DND-41 (cell line): ENCODE results near the gene UVSSA.

Experiments used
- ATAC-seq: fragments of 200-7000 bp; cut with Tn5 transposase; 3 replicates; pipeline ENCODE4 v1.9.1; 2021; ENCODE audit warnings: low read depth; ENCODE audit not compliant: insufficient read depth
- DNase-seq: peaks from one replicate; pipeline ENCODE4 v3.0.0-alpha.2; 2020
- H2AFZ ChIP-seq: 2 replicates; pipeline ENCODE4 v1.6.0; 2012; ENCODE audit warnings: low read depth, low read length
- H3K27ac ChIP-seq: 2 replicates; pipeline ENCODE4 v1.5.1; 2012; ENCODE audit warnings: low read length, inconsistent platforms
- H3K27me3 ChIP-seq: fragments of 200-600 bp; sonication (generic); 2 replicates; pipeline ENCODE4 v1.6.0; 2012; ENCODE audit warnings: low read length, mild to moderate bottlenecking, inconsistent platforms; ENCODE audit not compliant: insufficient read depth, poor library complexity
- H3K36me3 ChIP-seq: 2 replicates; pipeline ENCODE4 v1.5.1; 2012; ENCODE audit warnings: low read length, inconsistent platforms; ENCODE audit not compliant: insufficient read depth
- H3K4me1 ChIP-seq: 2 replicates; pipeline ENCODE4 v1.5.1; 2012; ENCODE audit warnings: mild to moderate bottlenecking, low read length; ENCODE audit not compliant: insufficient read depth
- H3K4me2 ChIP-seq: 2 replicates; pipeline ENCODE4 v1.6.0; 2012; ENCODE audit warnings: mild to moderate bottlenecking, moderate library complexity, low read length, inconsistent platforms; ENCODE audit not compliant: insufficient read depth
- H3K4me3 ChIP-seq, 2 experiments: fragments of 200-600 bp in 1 of 2; shearing (Covaris generic) in 1 of 2; 2 replicates each; pipeline ENCODE4 v1.5.1; 2012 to 2016; ENCODE audit warnings: inconsistent platforms in 2 of 2, low read length in 2 of 2, mild to moderate bottlenecking in 2 of 2, low read depth in 1 of 2, moderate library complexity in 1 of 2
- H3K79me2 ChIP-seq: 2 replicates; pipeline ENCODE4 v1.6.0; 2012; ENCODE audit warnings: low read length, inconsistent platforms; ENCODE audit not compliant: insufficient read depth
- H3K9ac ChIP-seq: 2 replicates; pipeline ENCODE4 v1.6.0; 2012; ENCODE audit warnings: low read depth, mild to moderate bottlenecking, inconsistent platforms, low read length, moderate library complexity
- H3K9me3 ChIP-seq: 2 replicates; pipeline ENCODE4 v1.5.1; 2012; ENCODE audit warnings: low read length, moderate library complexity, mild to moderate bottlenecking, inconsistent platforms; ENCODE audit not compliant: insufficient read depth, severe bottlenecking
- H4K20me1 ChIP-seq: 2 replicates; pipeline ENCODE4 v1.6.0; 2012; ENCODE audit warnings: low read length; ENCODE audit not compliant: insufficient read depth
- EZH2 ChIP-seq: IDR thresholded peaks from 3 replicates; pipeline ENCODE4 v1.6.1; 2012; ENCODE audit warnings: borderline replicate concordance, low read depth, mild to moderate bottlenecking, moderate library complexity, low read length, inconsistent platforms; ENCODE audit not compliant: severe bottlenecking
- TF ChIP-seq, protein P1 (sequence below): IDR thresholded peaks from 2 replicates; pipeline ENCODE4 v1.5.1; 2012; ENCODE audit warnings: borderline replicate concordance, low read length, moderate library complexity, mild to moderate bottlenecking; ENCODE audit not compliant: poor library complexity, severe bottlenecking; ENCODE audit errors: extremely low read depth

Gene UVSSA

GRCh38 chr4:1360423-1361283 is 13.6 kb downstream of the UVSSA start:
- no peak for TF ChIP-seq EZH2
- TF ChIP-seq, protein P1, sequence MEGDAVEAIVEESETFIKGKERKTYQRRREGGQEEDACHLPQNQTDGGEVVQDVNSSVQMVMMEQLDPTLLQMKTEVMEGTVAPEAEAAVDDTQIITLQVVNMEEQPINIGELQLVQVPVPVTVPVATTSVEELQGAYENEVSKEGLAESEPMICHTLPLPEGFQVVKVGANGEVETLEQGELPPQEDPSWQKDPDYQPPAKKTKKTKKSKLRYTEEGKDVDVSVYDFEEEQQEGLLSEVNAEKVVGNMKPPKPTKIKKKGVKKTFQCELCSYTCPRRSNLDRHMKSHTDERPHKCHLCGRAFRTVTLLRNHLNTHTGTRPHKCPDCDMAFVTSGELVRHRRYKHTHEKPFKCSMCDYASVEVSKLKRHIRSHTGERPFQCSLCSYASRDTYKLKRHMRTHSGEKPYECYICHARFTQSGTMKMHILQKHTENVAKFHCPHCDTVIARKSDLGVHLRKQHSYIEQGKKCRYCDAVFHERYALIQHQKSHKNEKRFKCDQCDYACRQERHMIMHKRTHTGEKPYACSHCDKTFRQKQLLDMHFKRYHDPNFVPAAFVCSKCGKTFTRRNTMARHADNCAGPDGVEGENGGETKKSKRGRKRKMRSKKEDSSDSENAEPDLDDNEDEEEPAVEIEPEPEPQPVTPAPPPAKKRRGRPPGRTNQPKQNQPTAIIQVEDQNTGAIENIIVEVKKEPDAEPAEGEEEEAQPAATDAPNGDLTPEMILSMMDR, result no peak
- H3K9ac ChIP-seq, result no peak overlapping the region
- no peak overlapping the region for H3K27ac ChIP-seq
- no peak for ATAC-seq
- no peak overlapping the region for H3K4me3 ChIP-seq
- no peaks in the 10 kb centered on the region for H3K27me3 ChIP-seq
- no peak for DNase-seq
- H3K9me3 ChIP-seq, result no peaks in the 10 kb centered on the region
- no peak overlapping the region for H3K4me2 ChIP-seq
- H3K4me1 ChIP-seq, result no peaks in the 10 kb centered on the region
- H3K36me3 ChIP-seq, result peaks cover 15% of the 10 kb centered on the region
- H2AFZ ChIP-seq, result no peak overlapping the region
- no peaks in the 10 kb centered on the region for H3K79me2 ChIP-seq
- peaks cover 8% of the 10 kb centered on the region for H4K20me1 ChIP-seq

DNA sequence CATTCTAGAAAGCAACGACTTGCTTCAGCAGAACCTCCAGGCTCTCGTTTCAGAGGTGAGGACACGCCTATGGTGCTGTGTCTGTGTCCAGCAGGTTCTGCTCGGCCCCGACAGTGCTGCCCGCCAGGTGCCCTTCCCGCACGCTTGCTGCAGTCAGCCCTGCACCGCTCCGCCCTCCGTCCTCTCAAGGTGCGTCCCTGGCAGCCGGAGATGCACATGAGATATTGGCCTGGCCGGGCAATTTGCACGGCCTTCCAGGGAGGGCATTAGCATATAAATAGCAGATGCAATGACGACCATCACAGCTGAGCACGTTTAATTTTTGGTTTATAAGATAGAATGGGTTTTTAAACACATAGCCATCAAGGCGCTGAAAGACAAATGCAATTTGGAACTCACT is 14.4 kb downstream of the UVSSA start:
- Histone ChIP-seq H3K4me3 (no peak overlapping the region), H3K79me2 (no peaks in the 10 kb centered on the region), H3K27ac (no peak overlapping the region), H3K27me3 (no peaks in the 10 kb centered on the region), H3K9me3 (no peaks in the 10 kb centered on the region), H3K36me3 (peaks cover 15% of the 10 kb centered on the region), H3K4me2 (no peak overlapping the region), H3K9ac (no peak overlapping the region), H3K4me1 (no peaks in the 10 kb centered on the region), H2AFZ (no peak overlapping the region), H4K20me1 (peaks cover 8% of the 10 kb centered on the region)
- TF ChIP-seq, protein P1, result no peak
- no peak for TF ChIP-seq EZH2
- DNase-seq, result no peak
- ATAC-seq, result no peak

GRCh38 chr4:1362046-1362445 is 15.0 kb downstream of the UVSSA start:
- Histone ChIP-seq H3K9ac (no peak overlapping the region), H3K36me3 (peaks cover 17% of the 10 kb centered on the region), H3K27ac (no peak overlapping the region), H4K20me1 (peaks cover 8% of the 10 kb centered on the region), H3K4me2 (no peak overlapping the region), H3K9me3 (no peaks in the 10 kb centered on the region), H2AFZ (no peak overlapping the region), H3K4me1 (no peaks in the 10 kb centered on the region), H3K27me3 (no peaks in the 10 kb centered on the region), H3K4me3 (no peak overlapping the region), H3K79me2 (no peaks in the 10 kb centered on the region)
- no peak for TF ChIP-seq EZH2
- TF ChIP-seq, protein P1, result no peak
- DNase-seq (no peak), ATAC-seq (no peak)
